B cell (primary cell): Measurements from ENCODE around the gene TNFRSF13B. TPM values are rescaled to one million over a fixed set of nuclear protein-coding genes. Genes with fewer than 3 reads are reported as not detected.

Experiments
- ATAC-seq: fragments of 200-7000 bp; cut with Tn5 transposase; one replicate; pipeline ENCODE4 v1.10.0; 2021; ENCODE audit warnings: low read depth, mild to moderate bottlenecking, moderate number of reproducible peaks, moderate library complexity
- CTCF ChIA-PET: fragments of 350-600 bp; sonication (Branson Sonifier 250); formaldehyde crosslinking; loops from one replicate; lab custom pipeline; 2021; ENCODE audit warnings: antibody characterized with exemption, inconsistent platforms; lab: Charles Lee
- POLR2A ChIA-PET: fragments of 350-600 bp; sonication (Branson Sonifier 250); formaldehyde crosslinking; loops from one replicate; lab custom pipeline; 2021; ENCODE audit warnings: antibody characterized with exemption; lab: Charles Lee
- DNase-seq: peaks from one replicate; pipeline ENCODE4 v3.0.0; 2013
- H2AFZ ChIP-seq: 2 replicates; pipeline ENCODE4 v1.6.1; 2012; ENCODE audit warnings: mild to moderate bottlenecking, low read depth, low read length; ENCODE audit not compliant: insufficient read depth, poor library complexity, severe bottlenecking
- H3K27ac ChIP-seq, 2 donors: 1 replicate in 1 of 2; 2 replicates in 1 of 2; pipeline ENCODE4 v1.5.1; 2012 to 2013; ENCODE audit warnings: low read length in 2 of 2, mild to moderate bottlenecking in 2 of 2, moderate library complexity in 1 of 2
- H3K27me3 ChIP-seq, 4 experiments: fragments of 200-600 bp in 1 of 4; sonication (generic) in 1 of 4; replicated peaks in 1 of 4; 1 replicate in 2 of 4; 2 replicates in 2 of 4; pipeline versions ENCODE4 v1.6.1 to v1.7.0; 2013 to 2016; ENCODE audit warnings: low read length in 3 of 4, mild to moderate bottlenecking in 2 of 4, mixed read lengths in 1 of 4, moderate library complexity in 1 of 4; ENCODE audit not compliant: insufficient read depth in 4 of 4, control insufficient read depth in 3 of 4; ENCODE audit errors: control extremely low read depth in 1 of 4
- H3K36me3 ChIP-seq, 2 experiments: replicated peaks in 1 of 2; 1 replicate in 1 of 2; 2 replicates in 1 of 2; pipeline versions ENCODE4 v1.6.1 to v1.7.1; 2013; ENCODE audit warnings: low read length in 1 of 2; ENCODE audit not compliant: insufficient read depth in 2 of 2, control insufficient read depth in 1 of 2; ENCODE audit errors: control extremely low read depth in 1 of 2, extremely low read depth in 1 of 2
- H3K4me1 ChIP-seq, 2 donors: fragments of 200-600 bp in 1 of 2; sonication (generic) in 1 of 2; 1 replicate in 1 of 2; 2 replicates in 1 of 2; pipeline versions ENCODE4 v1.5.1 to v1.6.1; 2013 to 2017; ENCODE audit warnings: low read length in 2 of 2; ENCODE audit not compliant: control insufficient read depth in 2 of 2, insufficient read depth in 2 of 2
- H3K4me2 ChIP-seq: replicated peaks from 2 replicates; pipeline ENCODE3; 2012; ENCODE audit warnings: mild to moderate bottlenecking, low read depth, low read length; ENCODE audit not compliant: poor library complexity, severe bottlenecking
- H3K4me3 ChIP-seq, 5 experiments: fragments of 200-600 bp in 1 of 5; sonication (generic) in 1 of 5; 1 replicate in 3 of 5; 2 replicates in 2 of 5; pipeline versions ENCODE4 v1.5.1 to v1.7.0; 2011 to 2016; ENCODE audit warnings: low read length in 4 of 5, mild to moderate bottlenecking in 4 of 5, low read depth in 2 of 5, control low read depth in 1 of 5, moderate library complexity in 1 of 5; ENCODE audit not compliant: insufficient read depth in 1 of 5; ENCODE audit errors: control extremely low read depth in 1 of 5, extremely low read depth in 1 of 5
- H3K79me2 ChIP-seq: fragments of 200-600 bp; sonication (generic); one replicate; pipeline ENCODE4 v1.6.0; 2016; ENCODE audit warnings: low read length; ENCODE audit not compliant: control insufficient read depth, insufficient read depth
- H3K9ac ChIP-seq: fragments of 200-600 bp; sonication (generic); 2 replicates; pipeline ENCODE4 v1.6.1; 2017; ENCODE audit warnings: mild to moderate bottlenecking, low read length, moderate library complexity
- H3K9me3 ChIP-seq, 3 donors: one replicate each; pipeline versions ENCODE4 v1.6.1 to v1.7.1; 2013; ENCODE audit warnings: low read length in 2 of 3; ENCODE audit not compliant: control insufficient read depth in 2 of 3, insufficient read depth in 1 of 3; ENCODE audit errors: control extremely low read depth in 1 of 3
- H4K20me1 ChIP-seq: 2 replicates; pipeline ENCODE4 v1.6.0; 2012; ENCODE audit warnings: mild to moderate bottlenecking, low read length; ENCODE audit not compliant: insufficient read depth, control insufficient read depth, poor library complexity, severe bottlenecking
- H3K27ac Mint-ChIP-seq: one replicate; pipeline ENCODE4 v1.8.0; 2021; ENCODE audit warnings: mixed read lengths
- H3K27me3 Mint-ChIP-seq: one replicate; pipeline ENCODE4 v1.8.0; 2021; ENCODE audit warnings: mixed read lengths
- H3K4me1 Mint-ChIP-seq: one replicate; pipeline ENCODE4 v1.8.0; 2021; ENCODE audit warnings: mixed read lengths
- H3K4me3 Mint-ChIP-seq: one replicate; pipeline ENCODE4 v1.8.0; 2021; ENCODE audit warnings: mixed read lengths
- H3K9me3 Mint-ChIP-seq: one replicate; pipeline ENCODE4 v1.8.0; 2022; ENCODE audit warnings: mixed read lengths; ENCODE audit not compliant: insufficient read depth
- EZH2 ChIP-seq: IDR thresholded peaks from 2 replicates; pipeline ENCODE4 v1.6.1; 2012; ENCODE audit warnings: borderline replicate concordance, low read depth, mild to moderate bottlenecking, moderate library complexity, low read length; ENCODE audit not compliant: insufficient read depth, poor library complexity, severe bottlenecking
- WGBS: methylation state at CpG from one replicate; pipeline ENCODE4 v1.1.5; 2013; ENCODE audit warnings: missing lambda C conversion rate; ENCODE audit not compliant: insufficient coverage; 5-methylcytosine and 5-hydroxymethylcytosine counted together
- intact Hi-C: fragments of 100-400 bp; cut with micrococcal nuclease; formaldehyde crosslinking; loops from one replicate; pipeline ENCODE4 v1.10.0; 2022
- polyA plus RNA-seq: library from polyadenylated mRNA; depleted of rRNA; stranded (reverse); fragments of >200 nt; gene quantifications from 2 replicates; pipeline ENCODE4 v1.2.3, GENCODE V29; 2012
- total RNA-seq, 2 donors: library from RNA; stranded (reverse); fragments of 120-200 nt in 1 of 2; gene quantifications; 1 replicate in 1 of 2; 2 replicates in 1 of 2; pipeline versions ENCODE4 v1.2.3 to v1.2.4, GENCODE V29; 2013 to 2022
- TF ChIP-seq, protein P1 (sequence below): fragments of 200-600 bp; IDR thresholded peaks from one replicate; pipeline ENCODE4 v1.8.0; 2022; ENCODE audit warnings: antibody characterized with exemption, mild to moderate bottlenecking

TNFRSF13B gene
- total and polyA plus RNA-seq, 2 donors (not counting 1 experiment from before 2014, with no cell fraction given), result 74.5 to 219 TPM

DNA sequence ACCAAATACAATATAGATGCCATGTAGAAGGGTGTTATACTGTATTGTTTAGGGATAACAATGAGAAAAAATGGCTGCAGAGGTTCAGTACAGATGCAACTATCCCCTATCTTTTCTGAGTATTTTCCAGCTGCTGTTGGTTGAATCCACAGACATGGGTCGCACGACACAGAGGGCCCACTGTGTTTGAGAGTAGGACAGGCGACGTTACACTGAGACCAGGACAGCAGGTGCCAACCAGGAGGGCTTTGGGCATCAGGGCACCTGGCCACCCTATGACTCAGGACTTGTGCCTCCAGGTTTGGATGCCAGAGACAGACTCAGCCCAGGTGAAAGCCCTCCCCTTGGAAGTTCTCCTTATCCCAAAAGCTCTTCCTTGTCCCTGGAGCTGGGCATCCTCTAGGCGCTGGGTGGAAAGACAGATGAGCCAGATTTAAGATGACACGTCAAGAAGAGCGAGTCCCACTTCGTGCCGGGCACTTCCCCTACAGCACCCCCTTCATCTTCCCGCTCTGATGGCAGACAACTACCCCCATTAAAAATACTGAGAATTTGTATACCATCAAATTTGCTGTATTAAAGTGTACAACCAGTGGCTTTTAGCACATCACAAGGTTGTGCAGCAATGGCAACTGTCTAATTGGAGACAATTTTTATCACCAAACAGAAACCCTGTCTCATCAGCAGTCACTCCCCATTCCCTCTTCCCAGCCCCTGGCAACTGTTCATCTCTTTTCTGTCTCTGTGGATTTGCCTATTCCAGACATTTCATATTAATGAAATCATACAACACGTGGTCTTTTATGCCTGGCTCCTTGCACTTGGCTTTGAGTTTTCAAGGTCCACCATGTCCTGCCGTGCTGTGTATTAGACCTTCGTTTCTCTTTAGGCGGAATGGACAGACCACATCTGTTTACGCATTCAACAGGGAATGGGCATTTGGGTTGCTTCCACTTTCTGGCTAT lies 30.6 kb downstream of the TNFRSF13B start:
- H3K27ac Mint-ChIP-seq, result peak overlapping the region; percentile 73
- POLR2A ChIA-PET, result no interaction called here
- intact Hi-C loops, result no loop called here
- H3K36me3 ChIP-seq, result peaks cover 0 to 72% of the 10 kb centered on the region in 2 experiments
- H4K20me1 ChIP-seq, result peaks cover 11% of the 10 kb centered on the region
- H3K9me3 ChIP-seq, result no peaks in the 10 kb centered on the region
- no peak for DNase-seq
- H3K9me3 Mint-ChIP-seq, result no peaks in the 10 kb centered on the region
- peaks cover 45% of the 10 kb centered on the region for H3K4me1 Mint-ChIP-seq
- no peak overlapping the region for H3K4me3 ChIP-seq
- no peak for ATAC-seq
- peaks cover 4 to 30% of the 10 kb centered on the region in 2 donors for H3K4me1 ChIP-seq
- no peak overlapping the region for H3K9ac ChIP-seq
- peaks cover 30% of the 10 kb centered on the region for H3K79me2 ChIP-seq
- TF ChIP-seq, protein P1, sequence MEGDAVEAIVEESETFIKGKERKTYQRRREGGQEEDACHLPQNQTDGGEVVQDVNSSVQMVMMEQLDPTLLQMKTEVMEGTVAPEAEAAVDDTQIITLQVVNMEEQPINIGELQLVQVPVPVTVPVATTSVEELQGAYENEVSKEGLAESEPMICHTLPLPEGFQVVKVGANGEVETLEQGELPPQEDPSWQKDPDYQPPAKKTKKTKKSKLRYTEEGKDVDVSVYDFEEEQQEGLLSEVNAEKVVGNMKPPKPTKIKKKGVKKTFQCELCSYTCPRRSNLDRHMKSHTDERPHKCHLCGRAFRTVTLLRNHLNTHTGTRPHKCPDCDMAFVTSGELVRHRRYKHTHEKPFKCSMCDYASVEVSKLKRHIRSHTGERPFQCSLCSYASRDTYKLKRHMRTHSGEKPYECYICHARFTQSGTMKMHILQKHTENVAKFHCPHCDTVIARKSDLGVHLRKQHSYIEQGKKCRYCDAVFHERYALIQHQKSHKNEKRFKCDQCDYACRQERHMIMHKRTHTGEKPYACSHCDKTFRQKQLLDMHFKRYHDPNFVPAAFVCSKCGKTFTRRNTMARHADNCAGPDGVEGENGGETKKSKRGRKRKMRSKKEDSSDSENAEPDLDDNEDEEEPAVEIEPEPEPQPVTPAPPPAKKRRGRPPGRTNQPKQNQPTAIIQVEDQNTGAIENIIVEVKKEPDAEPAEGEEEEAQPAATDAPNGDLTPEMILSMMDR, result no peak
- TF ChIP-seq EZH2, result no peak
- no peak overlapping the region for H3K4me2 ChIP-seq
- H3K4me3 Mint-ChIP-seq, result no peak overlapping the region
- H2AFZ ChIP-seq, result no peak overlapping the region
- CTCF ChIA-PET, result interaction anchor here (1.4 kb wide), 1 partner anchor 48 kb away, joined by 5 read pairs; no protein-coding TSS in a partner anchor
- no peak overlapping the region for H3K27ac ChIP-seq
- 97% methylated on average over 10 of the region's 15 CpGs for WGBS
- H3K27me3 ChIP-seq, result no peaks in the 10 kb centered on the region
- no peaks in the 10 kb centered on the region for H3K27me3 Mint-ChIP-seq
